K562 (cell line): ENCODE results near the gene KCNAB1. TPM values are rescaled to one million over a fixed set of nuclear protein-coding genes. Genes with fewer than 3 reads are reported as not detected.

Source experiments
- ATAC-seq: fragments of 200-7000 bp; cut with Tn5 transposase; 3 replicates; pipeline ENCODE4 v1.9.1; 2020; ENCODE audit warnings: moderate library complexity
- BruUV-seq: library from RNA; stranded (reverse); fragments of 400-500 nt; replicated peaks from 2 replicates; lab custom pipeline; 2021; lab: Mats Ljungman, UMichigan
- CTCF ChIA-PET: fragments of 300-600 bp; formaldehyde crosslinking; extraction: SDS; loops from one replicate; lab custom pipeline; 2021; ENCODE audit warnings: low intra/inter-chr PET ratio; lab: Yijun Ruan, JAX
- POLR2A ChIA-PET: fragments of 300-600, 350-650 bp; sonication (Branson Sonifier 250); formaldehyde crosslinking; extraction: SDS; loops from one replicate; lab custom pipeline; 2021; ENCODE audit warnings: antibody characterized with exemption, inconsistent platforms; lab: Yijun Ruan, JAX
- DNase-seq, 4 experiments: peaks; one replicate each; pipeline versions ENCODE4 v3.0.0 to v3.0.0-alpha.2; 2011 to 2018; ENCODE audit warnings: low spot score in 3 of 4, mixed read lengths in 3 of 4; ENCODE audit errors: extremely low read depth in 1 of 4
- FAIRE-seq: peaks from 2 replicates; lab custom pipeline; 2011; peaks lifted over from hg19 to GRCh38; lab: Jason Lieb, UNC
- H2AFZ ChIP-seq: 2 replicates; pipeline ENCODE4 v1.6.0; 2011; ENCODE audit warnings: low read depth, low read length, control low read depth, inconsistent platforms
- H3K27ac ChIP-seq: fragments of 200-600 bp; 3 replicates; pipeline ENCODE4 v1.8.0; 2011; ENCODE audit warnings: low read depth, mild to moderate bottlenecking, control low read depth, inconsistent platforms, low read length, moderate library complexity, mixed read lengths; ENCODE audit errors: extremely low read depth
- H3K27me3 ChIP-seq, 2 experiments: fragments of 300-600 bp in 1 of 2; 2 replicates in 1 of 2; 3 replicates in 1 of 2; pipeline versions ENCODE4 v1.6.0 to v1.8.0; 2011; ENCODE audit warnings: inconsistent platforms in 2 of 2, low read length in 2 of 2, mild to moderate bottlenecking in 1 of 2, mixed read lengths in 1 of 2, moderate library complexity in 1 of 2; ENCODE audit not compliant: control insufficient read depth in 2 of 2, insufficient read depth in 2 of 2
- H3K36me3 ChIP-seq: fragments of 300-600 bp; 3 replicates; pipeline ENCODE4 v1.8.0; 2011; ENCODE audit warnings: mild to moderate bottlenecking, low read length, inconsistent platforms; ENCODE audit not compliant: control insufficient read depth, insufficient read depth
- H3K4me1 ChIP-seq, 2 experiments: fragments of 200-600 bp in 1 of 2; replicated peaks in 1 of 2; 2 replicates in 1 of 2; 3 replicates in 1 of 2; pipeline versions ENCODE4 v1.5.1 to v1.8.0; 2011; ENCODE audit warnings: inconsistent platforms in 2 of 2, low read length in 2 of 2, mild to moderate bottlenecking in 1 of 2, mixed read lengths in 1 of 2, moderate library complexity in 1 of 2; ENCODE audit not compliant: control insufficient read depth in 2 of 2, insufficient read depth in 2 of 2
- H3K4me2 ChIP-seq: 2 replicates; pipeline ENCODE4 v1.6.1; 2011; ENCODE audit warnings: low read length, control low read depth, inconsistent platforms, mixed read lengths; ENCODE audit not compliant: insufficient read depth
- H3K4me3 ChIP-seq: fragments of 200-600 bp; sonication (generic), shearing (Covaris generic); 2 replicates; pipeline ENCODE4 v1.5.1; 2016; ENCODE audit warnings: control low read depth, inconsistent platforms
- H3K79me2 ChIP-seq: fragments of 200-600 bp; 3 replicates; pipeline ENCODE4 v1.8.0; 2011; ENCODE audit warnings: low read length, inconsistent platforms; ENCODE audit not compliant: control insufficient read depth, insufficient read depth
- H3K9ac ChIP-seq, 2 experiments: 2 replicates each; pipeline versions ENCODE4 v1.6.0 to v1.6.1; 2011; ENCODE audit warnings: low read depth in 2 of 2, low read length in 2 of 2, control low read depth in 1 of 2, inconsistent platforms in 1 of 2, mild to moderate bottlenecking in 1 of 2, mixed read lengths in 1 of 2; ENCODE audit not compliant: insufficient read depth in 1 of 2
- H3K9me1 ChIP-seq: one replicate; pipeline ENCODE4 v1.6.0; 2011; ENCODE audit warnings: inconsistent platforms, mild to moderate bottlenecking, low read length, moderate library complexity; ENCODE audit not compliant: control insufficient read depth, insufficient read depth
- H3K9me3 ChIP-seq: replicated peaks from 2 replicates; pipeline ENCODE4 v1.5.1; 2011; ENCODE audit warnings: low read depth, low read length, inconsistent platforms; ENCODE audit not compliant: control insufficient read depth, insufficient read depth
- H4K20me1 ChIP-seq: replicated peaks from 2 replicates; pipeline ENCODE4 v1.6.1; 2011; ENCODE audit warnings: low read length, inconsistent platforms, mixed read lengths; ENCODE audit not compliant: control insufficient read depth, insufficient read depth
- CBFB ChIP-seq: sonication (generic); formaldehyde crosslinking; IDR thresholded peaks from 2 replicates; pipeline ENCODE4 v1.4.0; 2020; ENCODE audit warnings: mild to moderate bottlenecking, missing genetic modification reagents
- DPF2 ChIP-seq: fragments of 450-650 bp; IDR thresholded peaks from 2 replicates; pipeline ENCODE4 v1.6.1; 2016
- ELF1 ChIP-seq: fragments of 200-800 bp; sonication (Bioruptor generic); IDR thresholded peaks from 2 replicates; pipeline ENCODE4 v1.6.1; 2016; ENCODE audit warnings: missing genetic modification characterization, missing compliant biosample characterization
- EWSR1 ChIP-seq: fragments of 450-650 bp; IDR thresholded peaks from 2 replicates; pipeline ENCODE4 v1.6.1; 2018; ENCODE audit warnings: borderline replicate concordance, mild to moderate bottlenecking, low read depth, moderate library complexity; ENCODE audit not compliant: partially characterized antibody
- GTF2F1 ChIP-seq: IDR thresholded peaks from 2 replicates; pipeline ENCODE4 v1.6.1; 2011; ENCODE audit warnings: low read depth, low read length, improper control_type of control experiment
- MCM5 ChIP-seq: fragments of 450-650 bp; IDR thresholded peaks from 2 replicates; pipeline ENCODE4 v1.6.1; 2016; ENCODE audit warnings: low read depth
- NCOR1 ChIP-seq: fragments of 450-650 bp; IDR thresholded peaks from 2 replicates; pipeline ENCODE4 v1.6.1; 2016; ENCODE audit warnings: mild to moderate bottlenecking, moderate library complexity
- NR4A1 ChIP-seq, 2 experiments: fragments of 250-450 bp in 1 of 2; fragments of 450-650 bp in 1 of 2; sonication (Bioruptor Pico) in 1 of 2; IDR thresholded peaks; 2 replicates each; pipeline versions ENCODE4 v1.4.0 to v1.6.1; 2016 to 2020; ENCODE audit warnings: mild to moderate bottlenecking in 2 of 2, missing compliant biosample characterization in 1 of 2, missing genetic modification characterization in 1 of 2, moderate library complexity in 1 of 2
- PCBP2 ChIP-seq: fragments of 200-400 bp; formaldehyde crosslinking; IDR thresholded peaks from 2 replicates; pipeline ENCODE4 v1.6.1; 2018; ENCODE audit warnings: low read length, low read depth, mild to moderate bottlenecking, moderate library complexity; ENCODE audit not compliant: poor library complexity, severe bottlenecking
- RUNX1 ChIP-seq: sonication (generic); IDR thresholded peaks from 2 replicates; pipeline ENCODE4 v1.6.1; 2016; ENCODE audit warnings: antibody characterized with exemption, low read depth
- ZBED1 ChIP-seq: IDR thresholded peaks from 2 replicates; pipeline ENCODE4 v1.6.1; 2014
- ZNF212 ChIP-seq: fragments of 450-650 bp; formaldehyde crosslinking; IDR thresholded peaks from 2 replicates; pipeline ENCODE4 v1.4.0; 2020; ENCODE audit warnings: mild to moderate bottlenecking
- ZNF217 ChIP-seq: sonication (generic); formaldehyde crosslinking; IDR thresholded peaks from 2 replicates; pipeline ENCODE4 v1.8.0; 2022; ENCODE audit warnings: mild to moderate bottlenecking, missing genetic modification reagents
- ZNF512 ChIP-seq: IDR thresholded peaks from 2 replicates; pipeline ENCODE4 v1.6.1; 2016; ENCODE audit warnings: missing genetic modification characterization, missing compliant biosample characterization
- WGBS: fragments of 100-300 bp; shearing (Covaris generic); methylation state at CpG from one replicate; pipeline ENCODE4 v1.1.6; 2016; ENCODE audit warnings: low coverage, mixed read lengths; ENCODE audit not compliant: insufficient coverage; ENCODE audit errors: missing lambda C conversion rate; 5-methylcytosine and 5-hydroxymethylcytosine counted together
- in situ Hi-C: fragments of 300-500 bp; cut with MboI; formaldehyde crosslinking; loops from 4 replicates; pipeline ENCODE4 v1.15.0; 2018; ENCODE audit warnings: inconsistent platforms, mixed read lengths
- intact Hi-C: fragments of 100-400 bp; cut with micrococcal nuclease; formaldehyde crosslinking; loops from 2 replicates; pipeline ENCODE4 v1.14.2; 2022
- polyA plus RNA-seq, 8 experiments: library from polyadenylated mRNA; depleted of rRNA in 4 of 8; stranded (reverse) in 5 of 8; unstranded in 3 of 8; fragments of >200 nt; fragmentation: Nextera tagmentation in 2 of 8; fragmentation: Illumina TruSeq in 1 of 8; extraction: Ambion mirVana in 2 of 8; extraction: Trizol in 1 of 8; gene quantifications; 2 replicates each; pipeline versions ENCODE4 v1.2.1 to v1.2.3, GENCODE V29; 2011 to 2014; ENCODE audit warnings: inconsistent platforms in 1 of 8, missing spikeins in 1 of 8
- total RNA-seq, 7 experiments: library from RNA; depleted of rRNA in 6 of 7; stranded (reverse); fragments of >200 nt in 6 of 7; fragmentation: Illumina TruSeq in 2 of 7; extraction: Trizol in 2 of 7; gene quantifications; 2 replicates each; pipeline versions ENCODE4 v1.2.1 to v1.2.3, GENCODE V29; 2011 to 2021; ENCODE audit warnings: low replicate concordance in 1 of 7
- TF ChIP-seq, protein P1 (sequence below): fragments of 250-450 bp; sonication (Bioruptor Pico); IDR thresholded peaks from 2 replicates; pipeline ENCODE4 v1.5.0; 2021
- TF ChIP-seq, protein P2 (sequence below): sonication (generic); formaldehyde crosslinking; IDR thresholded peaks from 2 replicates; pipeline ENCODE4 v1.8.0; 2022; ENCODE audit warnings: mild to moderate bottlenecking, missing genetic modification reagents

KCNAB1 gene
- total and polyA plus RNA-seq, 9 of the 15 experiments (the other 6 are each of a cell fraction or from before 2014, with no cell fraction given) = 0.14 to 1.2 (median 0.51) TPM

- Histone ChIP-seq H3K27ac (no peak overlapping the region), H3K36me3 (no peaks in the 10 kb centered on the region), H3K9me3 (no peaks in the 10 kb centered on the region), H3K79me2 (no peaks in the 10 kb centered on the region), H3K9me1 (no peaks in the 10 kb centered on the region), H3K4me1 (peaks cover 0 to 3% of the 10 kb centered on the region in 2 experiments; a peak in 2 of 5 replicates), H3K4me3 (no peak overlapping the region), H4K20me1 (no peaks in the 10 kb centered on the region), H3K9ac (no peak overlapping the region), H3K27me3 (peaks cover 3 to 9% of the 10 kb centered on the region in 2 experiments; a peak in 3 of 5 replicates), H3K4me2 (no peak overlapping the region), H2AFZ (no peak overlapping the region)
- DNase-seq (no peak), FAIRE-seq (no peak), ATAC-seq (no peak)
- BruUV-seq = no TSS peak
- TF ChIP-seq ZNF512 (tag) = no peak
- TF ChIP-seq GTF2F1 = no peak
- TF ChIP-seq, protein P1, sequence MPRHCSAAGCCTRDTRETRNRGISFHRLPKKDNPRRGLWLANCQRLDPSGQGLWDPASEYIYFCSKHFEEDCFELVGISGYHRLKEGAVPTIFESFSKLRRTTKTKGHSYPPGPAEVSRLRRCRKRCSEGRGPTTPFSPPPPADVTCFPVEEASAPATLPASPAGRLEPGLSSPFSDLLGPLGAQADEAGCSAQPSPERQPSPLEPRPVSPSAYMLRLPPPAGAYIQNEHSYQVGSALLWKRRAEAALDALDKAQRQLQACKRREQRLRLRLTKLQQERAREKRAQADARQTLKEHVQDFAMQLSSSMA (CRISPR knock-in tag) = no peak
- TF ChIP-seq CBFB (CRISPR knock-in tag) = no peak
- no peak for TF ChIP-seq MCM5
- no peak for TF ChIP-seq NCOR1
- TF ChIP-seq ZNF212 (CRISPR knock-in tag) = no peak
- TF ChIP-seq EWSR1 = no peak
- no peak for TF ChIP-seq PCBP2
- TF ChIP-seq, protein P2, sequence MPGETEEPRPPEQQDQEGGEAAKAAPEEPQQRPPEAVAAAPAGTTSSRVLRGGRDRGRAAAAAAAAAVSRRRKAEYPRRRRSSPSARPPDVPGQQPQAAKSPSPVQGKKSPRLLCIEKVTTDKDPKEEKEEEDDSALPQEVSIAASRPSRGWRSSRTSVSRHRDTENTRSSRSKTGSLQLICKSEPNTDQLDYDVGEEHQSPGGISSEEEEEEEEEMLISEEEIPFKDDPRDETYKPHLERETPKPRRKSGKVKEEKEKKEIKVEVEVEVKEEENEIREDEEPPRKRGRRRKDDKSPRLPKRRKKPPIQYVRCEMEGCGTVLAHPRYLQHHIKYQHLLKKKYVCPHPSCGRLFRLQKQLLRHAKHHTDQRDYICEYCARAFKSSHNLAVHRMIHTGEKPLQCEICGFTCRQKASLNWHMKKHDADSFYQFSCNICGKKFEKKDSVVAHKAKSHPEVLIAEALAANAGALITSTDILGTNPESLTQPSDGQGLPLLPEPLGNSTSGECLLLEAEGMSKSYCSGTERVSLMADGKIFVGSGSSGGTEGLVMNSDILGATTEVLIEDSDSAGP = no peak
- TF ChIP-seq DPF2 = no peak
- no peak for TF ChIP-seq ELF1
- TF ChIP-seq NR4A1 (CRISPR knock-in tag; IDR thresholded peaks at IDR 0.05) = no peak
- no peak for TF ChIP-seq NR4A1 (tag; IDR thresholded peaks at IDR 0.05)
- no peak for TF ChIP-seq ZBED1
- TF ChIP-seq RUNX1 = no peak
- no peak for TF ChIP-seq ZNF217
- in situ Hi-C loops = loop anchor here (25.0 kb wide), 1 partner anchor 543 kb away; no protein-coding TSS in a partner anchor
- WGBS = 0% methylated on average over 2 of the region's 2 CpGs
- intact Hi-C loops = no loop called here
- CTCF ChIA-PET = no interaction called here
- POLR2A ChIA-PET = no interaction called here
Measured at GRCh38 chr3:156144060-156144459, 23.7 kb downstream of the KCNAB1 start.
